ENCODE data around the gene FBXO11.

The FBXO11 gene

DNA sequence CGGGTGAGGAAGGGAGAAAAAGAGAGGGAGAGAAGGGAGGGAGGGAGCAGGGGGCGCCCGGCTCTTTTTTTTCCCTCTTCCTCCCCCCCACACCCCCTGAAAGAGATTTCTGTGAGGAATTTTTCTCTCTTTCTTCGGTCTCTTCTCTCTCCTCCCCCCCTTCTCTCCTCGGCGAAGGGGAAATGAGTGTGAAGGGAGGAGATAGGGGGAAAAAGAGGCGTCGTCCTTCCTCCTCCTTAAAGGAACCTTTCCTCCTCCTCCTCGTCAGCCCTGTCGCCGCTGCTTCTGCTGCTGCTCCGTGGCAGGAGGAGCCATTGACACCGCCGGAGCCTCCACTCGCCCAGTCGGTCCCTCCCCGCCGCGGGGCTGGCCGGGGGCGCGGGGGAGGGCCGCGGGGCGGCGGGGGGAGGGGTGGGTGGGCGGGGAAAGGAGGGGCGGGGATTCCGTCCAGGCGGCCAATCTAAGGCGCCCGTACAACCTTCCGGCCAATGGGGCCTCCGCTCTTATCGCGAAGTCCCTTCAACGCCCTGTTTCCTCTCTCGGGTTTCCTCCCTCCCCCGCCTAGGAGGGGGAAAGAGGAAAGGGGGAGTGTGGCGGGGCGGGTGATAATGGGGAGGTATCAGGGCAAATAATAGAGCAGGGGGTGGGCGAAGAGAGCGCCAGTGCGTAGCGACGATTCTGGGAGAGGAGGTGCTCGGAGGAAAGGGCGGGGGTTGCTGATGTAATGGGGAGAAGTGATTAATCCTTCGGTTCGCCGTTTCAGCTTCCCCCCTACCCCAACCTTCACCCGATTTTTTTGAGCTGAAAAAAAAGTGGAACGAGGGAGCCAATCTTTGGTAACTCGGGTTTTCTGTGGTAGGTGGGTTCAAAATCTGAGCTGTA, at the start of gene FBXO11 (continued):
- 0 out of 2 replicates have a peak, but pooled peaks have one; percentile 32 for TF ChIP-seq ZNF561 (tag by site-specific recombination; IDR thresholded peaks at IDR 0.05; ENCODE audit: borderline replicate concordance)
- TF ChIP-seq, protein P1, sequence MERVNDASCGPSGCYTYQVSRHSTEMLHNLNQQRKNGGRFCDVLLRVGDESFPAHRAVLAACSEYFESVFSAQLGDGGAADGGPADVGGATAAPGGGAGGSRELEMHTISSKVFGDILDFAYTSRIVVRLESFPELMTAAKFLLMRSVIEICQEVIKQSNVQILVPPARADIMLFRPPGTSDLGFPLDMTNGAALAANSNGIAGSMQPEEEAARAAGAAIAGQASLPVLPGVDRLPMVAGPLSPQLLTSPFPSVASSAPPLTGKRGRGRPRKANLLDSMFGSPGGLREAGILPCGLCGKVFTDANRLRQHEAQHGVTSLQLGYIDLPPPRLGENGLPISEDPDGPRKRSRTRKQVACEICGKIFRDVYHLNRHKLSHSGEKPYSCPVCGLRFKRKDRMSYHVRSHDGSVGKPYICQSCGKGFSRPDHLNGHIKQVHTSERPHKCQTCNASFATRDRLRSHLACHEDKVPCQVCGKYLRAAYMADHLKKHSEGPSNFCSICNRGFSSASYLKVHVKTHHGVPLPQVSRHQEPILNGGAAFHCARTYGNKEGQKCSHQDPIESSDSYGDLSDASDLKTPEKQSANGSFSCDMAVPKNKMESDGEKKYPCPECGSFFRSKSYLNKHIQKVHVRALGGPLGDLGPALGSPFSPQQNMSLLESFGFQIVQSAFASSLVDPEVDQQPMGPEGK (tag by site-specific recombination; IDR thresholded peaks at IDR 0.05) = peak; percentile 97
- TF ChIP-seq, protein P2, sequence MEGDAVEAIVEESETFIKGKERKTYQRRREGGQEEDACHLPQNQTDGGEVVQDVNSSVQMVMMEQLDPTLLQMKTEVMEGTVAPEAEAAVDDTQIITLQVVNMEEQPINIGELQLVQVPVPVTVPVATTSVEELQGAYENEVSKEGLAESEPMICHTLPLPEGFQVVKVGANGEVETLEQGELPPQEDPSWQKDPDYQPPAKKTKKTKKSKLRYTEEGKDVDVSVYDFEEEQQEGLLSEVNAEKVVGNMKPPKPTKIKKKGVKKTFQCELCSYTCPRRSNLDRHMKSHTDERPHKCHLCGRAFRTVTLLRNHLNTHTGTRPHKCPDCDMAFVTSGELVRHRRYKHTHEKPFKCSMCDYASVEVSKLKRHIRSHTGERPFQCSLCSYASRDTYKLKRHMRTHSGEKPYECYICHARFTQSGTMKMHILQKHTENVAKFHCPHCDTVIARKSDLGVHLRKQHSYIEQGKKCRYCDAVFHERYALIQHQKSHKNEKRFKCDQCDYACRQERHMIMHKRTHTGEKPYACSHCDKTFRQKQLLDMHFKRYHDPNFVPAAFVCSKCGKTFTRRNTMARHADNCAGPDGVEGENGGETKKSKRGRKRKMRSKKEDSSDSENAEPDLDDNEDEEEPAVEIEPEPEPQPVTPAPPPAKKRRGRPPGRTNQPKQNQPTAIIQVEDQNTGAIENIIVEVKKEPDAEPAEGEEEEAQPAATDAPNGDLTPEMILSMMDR (tag by site-specific recombination; IDR thresholded peaks at IDR 0.05) = peak; percentile 78
- peak; percentile 58 for TF ChIP-seq SP7 (tag by site-specific recombination; IDR thresholded peaks at IDR 0.05)
- peak; percentile 71 for TF ChIP-seq ZEB2 (tag by site-specific recombination; IDR thresholded peaks at IDR 0.05)
- TF ChIP-seq ZNF202 (tag by site-specific recombination; IDR thresholded peaks at IDR 0.05; ENCODE audit: borderline replicate concordance) = no peak
- TF ChIP-seq ZBTB10 (tag by site-specific recombination; IDR thresholded peaks at IDR 0.05) = peak; percentile 90
- peak; percentile 62 for TF ChIP-seq KLF1 (tag by site-specific recombination; IDR thresholded peaks at IDR 0.05)
- TF ChIP-seq, protein P3, sequence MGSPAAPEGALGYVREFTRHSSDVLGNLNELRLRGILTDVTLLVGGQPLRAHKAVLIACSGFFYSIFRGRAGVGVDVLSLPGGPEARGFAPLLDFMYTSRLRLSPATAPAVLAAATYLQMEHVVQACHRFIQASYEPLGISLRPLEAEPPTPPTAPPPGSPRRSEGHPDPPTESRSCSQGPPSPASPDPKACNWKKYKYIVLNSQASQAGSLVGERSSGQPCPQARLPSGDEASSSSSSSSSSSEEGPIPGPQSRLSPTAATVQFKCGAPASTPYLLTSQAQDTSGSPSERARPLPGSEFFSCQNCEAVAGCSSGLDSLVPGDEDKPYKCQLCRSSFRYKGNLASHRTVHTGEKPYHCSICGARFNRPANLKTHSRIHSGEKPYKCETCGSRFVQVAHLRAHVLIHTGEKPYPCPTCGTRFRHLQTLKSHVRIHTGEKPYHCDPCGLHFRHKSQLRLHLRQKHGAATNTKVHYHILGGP (tag by site-specific recombination; IDR thresholded peaks at IDR 0.05) = no peak
- TF ChIP-seq ZNF473 (tag by site-specific recombination; IDR thresholded peaks at IDR 0.05) = no peak
- TF ChIP-seq ZIC2 (tag by site-specific recombination; IDR thresholded peaks at IDR 0.05) = 0 out of 2 replicates have a peak, but pooled peaks have one; percentile 17
- TF ChIP-seq, protein P4, sequence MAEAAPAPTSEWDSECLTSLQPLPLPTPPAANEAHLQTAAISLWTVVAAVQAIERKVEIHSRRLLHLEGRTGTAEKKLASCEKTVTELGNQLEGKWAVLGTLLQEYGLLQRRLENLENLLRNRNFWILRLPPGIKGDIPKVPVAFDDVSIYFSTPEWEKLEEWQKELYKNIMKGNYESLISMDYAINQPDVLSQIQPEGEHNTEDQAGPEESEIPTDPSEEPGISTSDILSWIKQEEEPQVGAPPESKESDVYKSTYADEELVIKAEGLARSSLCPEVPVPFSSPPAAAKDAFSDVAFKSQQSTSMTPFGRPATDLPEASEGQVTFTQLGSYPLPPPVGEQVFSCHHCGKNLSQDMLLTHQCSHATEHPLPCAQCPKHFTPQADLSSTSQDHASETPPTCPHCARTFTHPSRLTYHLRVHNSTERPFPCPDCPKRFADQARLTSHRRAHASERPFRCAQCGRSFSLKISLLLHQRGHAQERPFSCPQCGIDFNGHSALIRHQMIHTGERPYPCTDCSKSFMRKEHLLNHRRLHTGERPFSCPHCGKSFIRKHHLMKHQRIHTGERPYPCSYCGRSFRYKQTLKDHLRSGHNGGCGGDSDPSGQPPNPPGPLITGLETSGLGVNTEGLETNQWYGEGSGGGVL (tag by site-specific recombination; IDR thresholded peaks at IDR 0.05) = peak; percentile 100
- no peak for TF ChIP-seq TCF7L2 (IDR thresholded peaks at IDR 0.05; ENCODE audit: borderline replicate concordance, low read depth, low read length)
- no peak for TF ChIP-seq ZNF2 (tag by site-specific recombination; IDR thresholded peaks at IDR 0.05)
- TF ChIP-seq, protein P5, sequence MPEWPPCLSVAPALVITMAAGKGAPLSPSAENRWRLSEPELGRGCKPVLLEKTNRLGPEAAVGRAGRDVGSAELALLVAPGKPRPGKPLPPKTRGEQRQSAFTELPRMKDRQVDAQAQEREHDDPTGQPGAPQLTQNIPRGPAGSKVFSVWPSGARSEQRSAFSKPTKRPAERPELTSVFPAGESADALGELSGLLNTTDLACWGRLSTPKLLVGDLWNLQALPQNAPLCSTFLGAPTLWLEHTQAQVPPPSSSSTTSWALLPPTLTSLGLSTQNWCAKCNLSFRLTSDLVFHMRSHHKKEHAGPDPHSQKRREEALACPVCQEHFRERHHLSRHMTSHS (tag by site-specific recombination; IDR thresholded peaks at IDR 0.05) = no peak
- TF ChIP-seq ZNF610 (tag by site-specific recombination; IDR thresholded peaks at IDR 0.05; ENCODE audit: borderline replicate concordance) = no peak
- TF ChIP-seq ZNF214 (tag by site-specific recombination; IDR thresholded peaks at IDR 0.05; ENCODE audit: borderline replicate concordance) = no peak
- TF ChIP-seq ZNF335 (tag by site-specific recombination; conservative IDR thresholded peaks at IDR 0.05) = peak; percentile 52; the same call in 1 of the 2 replicates
- TF ChIP-seq ZNF660 (tag by site-specific recombination; IDR thresholded peaks at IDR 0.05) = peak; percentile 89; the same call in 1 of the 2 replicates
- no peak for TF ChIP-seq SALL2 (tag by site-specific recombination; IDR thresholded peaks at IDR 0.05; ENCODE audit: borderline replicate concordance)
- TF ChIP-seq ZNF629 (tag by site-specific recombination; IDR thresholded peaks at IDR 0.05) = 0 out of 2 replicates have a peak, but pooled peaks have one; percentile 10
- TF ChIP-seq ZFP37 (tag by site-specific recombination; IDR thresholded peaks at IDR 0.05) = no peak
- TF ChIP-seq ZNF596 (tag by site-specific recombination; IDR thresholded peaks at IDR 0.05) = peak; percentile 62; the same call in 1 of the 2 replicates
- TF ChIP-seq ZNF701 (tag by site-specific recombination; IDR thresholded peaks at IDR 0.05) = no peak
- TF ChIP-seq, protein P6, sequence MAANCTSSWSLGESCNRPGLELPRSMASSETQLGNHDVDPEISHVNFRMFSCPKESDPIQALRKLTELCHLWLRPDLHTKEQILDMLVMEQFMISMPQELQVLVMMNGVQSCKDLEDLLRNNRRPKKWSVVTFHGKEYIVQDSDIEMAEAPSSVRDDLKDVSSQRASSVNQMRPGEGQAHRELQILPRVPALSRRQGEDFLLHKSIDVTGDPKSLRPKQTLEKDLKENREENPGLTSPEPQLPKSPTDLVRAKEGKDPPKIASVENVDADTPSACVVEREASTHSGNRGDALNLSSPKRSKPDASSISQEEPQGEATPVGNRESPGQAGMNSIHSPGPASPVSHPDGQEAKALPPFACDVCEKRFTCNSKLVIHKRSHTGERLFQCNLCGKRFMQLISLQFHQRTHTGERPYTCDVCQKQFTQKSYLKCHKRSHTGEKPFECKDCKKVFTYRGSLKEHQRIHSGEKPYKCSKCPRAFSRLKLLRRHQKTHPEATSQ (tag by site-specific recombination; IDR thresholded peaks at IDR 0.05) = no peak
